ENCODE data around the gene NDOR1. TPM values are rescaled to one million over a fixed set of nuclear protein-coding genes. Genes with fewer than 3 reads are reported as not detected.
"Not testable (repeated sequence)": the region's sequence is repeated elsewhere in the genome, so short reads cannot be mapped to it uniquely, and the experiment has no call there.

NDOR1 gene
- total RNA-seq, 2 donors from 2014 or later, result 17.1 to 22.7 TPM

- WGBS, 2 donors, result 0 to 2% methylated on average over 3 to 51 of the region's 51 CpGs
- peak overlapping the region; percentile 97 to 99 for H3K4me3 ChIP-seq
- H3K27me3 ChIP-seq, result no peaks in the 10 kb centered on the region
- intact Hi-C loops (cut with DNase I), result no loop called here
- peak; percentile 40 for ATAC-seq
- H3K36me3 ChIP-seq (replicated peaks in 1 of 2; ENCODE audit: insufficient read depth in 1 of 2, low read depth in 2 of 2), result peaks cover 0 to 3% of the 10 kb centered on the region in 2 donors
- TF ChIP-seq POLR2A (IDR thresholded peaks at IDR 0.05), result no peak
- TF ChIP-seq CTCF (IDR thresholded peaks at IDR 0.05), result no peak
- peak; percentile 61 to 72 (median 66) for DNase-seq
- peaks cover 36% of the 10 kb centered on the region for H3K4me1 ChIP-seq
- H3K9me3 ChIP-seq, result no peaks in the 10 kb centered on the region
- peak overlapping the region; percentile 33 to 84 (median 73) for H3K27ac ChIP-seq
These were observed 50.1 kb downstream of the NDOR1 start for GRCh38 chr9:137255448-137256114.

GRCh38 chr9:137256362-137256761 is 50.9 kb downstream of the NDOR1 start:
- Histone ChIP-seq H3K27me3 (no peaks in the 10 kb centered on the region), H3K9me3 (no peaks in the 10 kb centered on the region), H3K4me3 (no peak overlapping the region), H3K36me3 (replicated peaks in 1 of 2; ENCODE audit: insufficient read depth in 1 of 2, low read depth in 2 of 2) (peaks cover 0 to 3% of the 10 kb centered on the region in 2 donors), H3K27ac (no peak overlapping the region), H3K4me1 (peaks cover 32% of the 10 kb centered on the region)
- 79 to 85% methylated on average over 5 to 15 of the region's 15 CpGs for WGBS, 2 donors
- intact Hi-C loops (cut with DNase I), result no loop called here
- no peak for ATAC-seq
- DNase-seq, result no peak
- TF ChIP-seq POLR2A (IDR thresholded peaks at IDR 0.05) (no peak), CTCF (IDR thresholded peaks at IDR 0.05) (no peak)

GRCh38 chr9:137256856-137257255 is 51.4 kb downstream of the NDOR1 start:
- WGBS, 2 donors, result 86% methylated on average over 12 to 13 of the region's 15 CpGs
- Histone ChIP-seq H3K36me3 (replicated peaks in 1 of 2; ENCODE audit: insufficient read depth in 1 of 2, low read depth in 2 of 2) (peaks cover 0 to 3% of the 10 kb centered on the region in 2 donors), H3K4me3 (no peak overlapping the region), H3K27me3 (no peaks in the 10 kb centered on the region), H3K4me1 (peaks cover 32% of the 10 kb centered on the region), H3K27ac (no peak overlapping the region), H3K9me3 (no peaks in the 10 kb centered on the region)
- intact Hi-C loops (cut with DNase I), result no loop called here
- DNase-seq, result no peak
- TF ChIP-seq CTCF (IDR thresholded peaks at IDR 0.05), result no peak
- no peak for TF ChIP-seq POLR2A (IDR thresholded peaks at IDR 0.05)
- ATAC-seq, result no peak

GRCh38 chr9:137262173-137262908 is 56.8 kb downstream of the NDOR1 start:
- H3K4me3 ChIP-seq; H3K4me1 ChIP-seq; H3K27ac ChIP-seq; ATAC-seq; H3K27me3 ChIP-seq; H3K9me3 ChIP-seq; H3K36me3 ChIP-seq (replicated peaks in 1 of 2; ENCODE audit: insufficient read depth in 1 of 2, low read depth in 2 of 2); intact Hi-C loops (cut with DNase I): not testable (repeated sequence)
- TF ChIP-seq CTCF (IDR thresholded peaks at IDR 0.05), result peak; percentile 20 to 56 (median 44)
- 33 to 45% methylated on average over 11 to 15 of the region's 15 CpGs for WGBS, 2 donors
- peak in 3 of 4 donors; percentile 51 to 69 (median 58) for DNase-seq
